Loucy (cell line): ENCODE results near the gene CTNNBL1.

Experiments used
- H2AFZ ChIP-seq: fragments of 200-600 bp; sonication (generic); 2 replicates; pipeline ENCODE4 v1.6.0; 2016; ENCODE audit warnings: antibody characterized with exemption, mild to moderate bottlenecking, low read length, moderate library complexity
- H3F3A ChIP-seq: fragments of 200-600 bp; 2 replicates; pipeline ENCODE4 v1.6.0; 2016; ENCODE audit warnings: antibody characterized with exemption, low read depth, mild to moderate bottlenecking
- H3K27me3 ChIP-seq: fragments of 200-600 bp; sonication (generic); 2 replicates; pipeline ENCODE4 v1.6.1; 2014; ENCODE audit warnings: low read length, mild to moderate bottlenecking; ENCODE audit not compliant: insufficient read depth, poor library complexity, severe bottlenecking
- H3K36me3 ChIP-seq: fragments of 200-600 bp; sonication (generic); 2 replicates; pipeline ENCODE4 v1.6.1; 2016; ENCODE audit warnings: low read length; ENCODE audit not compliant: insufficient read depth
- H3K4me1 ChIP-seq: fragments of 200-600 bp; sonication (generic); 2 replicates; pipeline ENCODE4 v1.5.1; 2014; ENCODE audit warnings: low read length, mild to moderate bottlenecking; ENCODE audit not compliant: insufficient read depth, poor library complexity, severe bottlenecking
- H3K4me2 ChIP-seq: fragments of 200-600 bp; sonication (generic); 2 replicates; pipeline ENCODE4 v1.6.0; 2014; ENCODE audit warnings: antibody characterized with exemption, low read length, low read depth, mild to moderate bottlenecking; ENCODE audit not compliant: poor library complexity, severe bottlenecking
- H3K4me3 ChIP-seq: fragments of 200-600 bp; sonication (generic); 2 replicates; pipeline ENCODE4 v1.5.1; 2014; ENCODE audit warnings: low read length, mild to moderate bottlenecking, mixed read lengths; ENCODE audit not compliant: poor library complexity, severe bottlenecking
- H3K79me2 ChIP-seq: fragments of 200-600 bp; sonication (generic); 2 replicates; pipeline ENCODE4 v1.6.1; 2014; ENCODE audit warnings: low read length; ENCODE audit not compliant: insufficient read depth
- H3K9ac ChIP-seq: fragments of 200-600 bp; sonication (generic); 2 replicates; pipeline ENCODE4 v1.6.0; 2014; ENCODE audit warnings: mild to moderate bottlenecking, low read depth, low read length, moderate library complexity; ENCODE audit not compliant: poor library complexity, severe bottlenecking
- H3K9me2 ChIP-seq: fragments of 200-600 bp; sonication (generic); replicated peaks from 2 replicates; pipeline ENCODE4 v1.6.1; 2016; ENCODE audit warnings: low read depth, low read length, mixed read lengths
- H3K9me3 ChIP-seq: fragments of 200-600 bp; sonication (generic); 2 replicates; pipeline ENCODE4 v1.6.1; 2014; ENCODE audit warnings: mild to moderate bottlenecking, antibody characterized with exemption, low read length, low read depth; ENCODE audit not compliant: insufficient read depth
- H4K20me1 ChIP-seq: fragments of 200-600 bp; sonication (generic); 2 replicates; pipeline ENCODE4 v1.6.0; 2014; ENCODE audit warnings: antibody characterized with exemption, low read length, mild to moderate bottlenecking; ENCODE audit not compliant: insufficient read depth, poor library complexity, severe bottlenecking
- EZH2phosphoT487 ChIP-seq: fragments of 200-600 bp; IDR thresholded peaks from 2 replicates; pipeline ENCODE4 v1.6.1; 2018; ENCODE audit warnings: antibody characterized with exemption, mild to moderate bottlenecking, moderate library complexity, borderline replicate concordance
- TF ChIP-seq, protein P1 (sequence below): fragments of 200-600 bp; sonication (generic); conservative IDR thresholded peaks from 2 replicates; pipeline ENCODE4 v1.5.1; 2014; ENCODE audit warnings: mild to moderate bottlenecking, antibody characterized with exemption, low read length

CTNNBL1 gene

DNA sequence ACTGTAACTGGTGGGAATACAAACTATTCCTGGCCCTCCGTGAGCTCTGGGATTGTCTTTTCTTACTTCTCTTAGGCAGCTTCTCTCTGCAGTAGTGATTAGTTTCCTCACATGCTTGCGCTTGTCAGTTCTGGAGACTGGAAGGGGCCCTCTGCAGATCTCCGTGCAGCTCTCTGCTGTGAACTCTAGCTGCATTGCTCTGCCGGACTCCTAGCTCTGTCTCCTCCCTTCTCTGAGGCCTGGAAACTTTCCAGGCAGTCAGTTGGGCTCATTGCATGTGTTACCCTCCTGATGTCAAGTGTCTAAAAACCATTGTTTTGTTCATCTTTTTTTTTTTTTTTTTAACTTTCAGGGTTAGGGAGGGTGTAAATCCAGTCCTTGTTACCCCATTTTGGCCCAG is 102.3 kb downstream of the CTNNBL1 start:
- Histone ChIP-seq H3K4me3 (no peak overlapping the region), H4K20me1 (no peaks in the 10 kb centered on the region), H3K4me1 (no peaks in the 10 kb centered on the region), H3K27me3 (no peaks in the 10 kb centered on the region), H3F3A (no peaks in the 10 kb centered on the region), H3K79me2 (peaks cover 4% of the 10 kb centered on the region; the same call in 1 of the 2 replicates), H3K9me2 (no peaks in the 10 kb centered on the region), H3K36me3 (peaks cover 57% of the 10 kb centered on the region; the same call in 1 of the 2 replicates), H2AFZ (no peak overlapping the region), H3K9ac (no peak overlapping the region), H3K4me2 (no peak overlapping the region), H3K9me3 (no peaks in the 10 kb centered on the region)
- TF ChIP-seq, protein P1, sequence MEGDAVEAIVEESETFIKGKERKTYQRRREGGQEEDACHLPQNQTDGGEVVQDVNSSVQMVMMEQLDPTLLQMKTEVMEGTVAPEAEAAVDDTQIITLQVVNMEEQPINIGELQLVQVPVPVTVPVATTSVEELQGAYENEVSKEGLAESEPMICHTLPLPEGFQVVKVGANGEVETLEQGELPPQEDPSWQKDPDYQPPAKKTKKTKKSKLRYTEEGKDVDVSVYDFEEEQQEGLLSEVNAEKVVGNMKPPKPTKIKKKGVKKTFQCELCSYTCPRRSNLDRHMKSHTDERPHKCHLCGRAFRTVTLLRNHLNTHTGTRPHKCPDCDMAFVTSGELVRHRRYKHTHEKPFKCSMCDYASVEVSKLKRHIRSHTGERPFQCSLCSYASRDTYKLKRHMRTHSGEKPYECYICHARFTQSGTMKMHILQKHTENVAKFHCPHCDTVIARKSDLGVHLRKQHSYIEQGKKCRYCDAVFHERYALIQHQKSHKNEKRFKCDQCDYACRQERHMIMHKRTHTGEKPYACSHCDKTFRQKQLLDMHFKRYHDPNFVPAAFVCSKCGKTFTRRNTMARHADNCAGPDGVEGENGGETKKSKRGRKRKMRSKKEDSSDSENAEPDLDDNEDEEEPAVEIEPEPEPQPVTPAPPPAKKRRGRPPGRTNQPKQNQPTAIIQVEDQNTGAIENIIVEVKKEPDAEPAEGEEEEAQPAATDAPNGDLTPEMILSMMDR: no peak
- no peak for TF ChIP-seq EZH2phosphoT487

DNA sequence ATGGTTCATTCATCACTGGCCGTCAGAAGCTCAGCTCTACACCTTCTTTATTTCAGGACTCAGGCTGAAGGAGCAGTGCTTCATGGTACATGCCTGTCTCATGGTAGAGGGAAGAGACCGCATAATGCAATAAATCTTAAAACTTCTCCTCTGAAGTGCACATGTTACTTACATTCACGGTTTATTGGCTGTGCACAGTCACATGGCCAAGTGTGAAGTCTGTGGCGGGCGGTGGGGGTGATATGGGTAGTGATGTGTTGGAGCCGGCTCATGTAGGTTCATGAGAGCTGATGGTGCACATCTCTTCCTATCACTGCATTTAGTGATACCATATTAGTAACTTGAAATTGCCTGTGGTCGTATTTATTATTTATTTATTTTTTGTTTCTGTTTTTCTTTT is 102.9 kb downstream of the CTNNBL1 start:
- Histone ChIP-seq H3K4me1 (no peaks in the 10 kb centered on the region), H4K20me1 (no peaks in the 10 kb centered on the region)

DNA sequence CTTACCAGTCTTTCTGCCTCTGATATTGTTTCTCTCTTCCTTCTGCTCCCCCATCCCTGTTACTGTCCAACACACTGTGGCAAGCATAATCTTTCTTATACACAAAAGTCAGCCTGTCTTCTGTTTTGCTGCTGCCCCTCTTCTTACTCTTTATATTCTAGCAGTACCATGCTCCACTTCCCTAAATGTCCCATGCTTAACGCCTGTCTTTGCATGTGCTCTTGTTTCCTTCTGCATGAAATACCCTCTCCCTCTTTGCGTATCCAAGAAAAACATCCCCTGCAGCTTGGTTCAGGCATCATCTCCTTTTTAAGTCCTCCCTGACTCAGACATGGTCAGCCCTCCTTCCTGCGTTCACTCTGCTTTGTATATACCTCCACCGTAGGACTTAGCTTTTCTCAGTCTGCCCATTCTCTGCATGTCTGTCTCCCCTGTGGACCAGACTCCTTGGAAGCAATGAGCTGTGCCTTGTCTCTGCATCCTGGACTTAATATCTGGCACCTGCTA is 103.9 kb downstream of the CTNNBL1 start:
- Histone ChIP-seq H3K4me2 (no peak overlapping the region), H3K4me1 (no peaks in the 10 kb centered on the region), H2AFZ (no peak overlapping the region), H3K9me3 (no peaks in the 10 kb centered on the region), H3K79me2 (peaks cover 4% of the 10 kb centered on the region; the same call in 1 of the 2 replicates), H3K9ac (no peak overlapping the region), H4K20me1 (no peaks in the 10 kb centered on the region), H3K36me3 (peaks cover 48% of the 10 kb centered on the region; the same call in 1 of the 2 replicates), H3K27me3 (no peaks in the 10 kb centered on the region), H3K4me3 (no peak overlapping the region), H3F3A (no peaks in the 10 kb centered on the region), H3K9me2 (no peaks in the 10 kb centered on the region)
- no peak for TF ChIP-seq EZH2phosphoT487
- TF ChIP-seq, protein P1: no peak

More for the DNA sequence above, 102.9 kb downstream of the CTNNBL1 start:
- H3K79me2 ChIP-seq: peaks cover 4% of the 10 kb centered on the region; the same call in 1 of the 2 replicates
- no peaks in the 10 kb centered on the region for H3K9me2 ChIP-seq
- no peak overlapping the region for H3K9ac ChIP-seq
- no peaks in the 10 kb centered on the region for H3F3A ChIP-seq
- H3K4me3 ChIP-seq: no peak overlapping the region
- no peaks in the 10 kb centered on the region for H3K9me3 ChIP-seq
- no peak overlapping the region for H2AFZ ChIP-seq
- H3K27me3 ChIP-seq: no peaks in the 10 kb centered on the region
- TF ChIP-seq EZH2phosphoT487: no peak
- H3K4me2 ChIP-seq: no peak overlapping the region
- peaks cover 51% of the 10 kb centered on the region; the same call in 1 of the 2 replicates for H3K36me3 ChIP-seq

DNA sequence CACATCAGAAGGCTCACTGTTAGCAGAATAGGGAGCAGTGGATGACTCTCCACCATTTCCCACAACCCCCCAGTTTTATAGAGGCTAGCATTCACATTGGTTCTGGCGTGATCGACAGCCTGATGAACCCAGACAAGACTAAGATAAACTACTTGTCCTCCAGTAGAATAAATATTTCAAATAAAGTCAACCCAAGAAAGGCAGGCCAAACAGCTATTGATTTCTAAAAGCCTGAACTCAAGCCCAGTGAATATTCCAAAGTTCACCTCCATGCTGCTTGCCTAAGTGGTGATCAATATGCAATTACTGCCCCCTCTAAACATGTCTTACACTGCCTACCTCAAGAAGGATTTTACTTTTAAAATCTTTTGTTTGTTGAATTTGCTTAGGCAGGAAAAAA is 104.5 kb downstream of the CTNNBL1 start:
- H3K4me3 ChIP-seq: no peak overlapping the region
- TF ChIP-seq, protein P1: no peak
- TF ChIP-seq EZH2phosphoT487: no peak
- H3K9ac ChIP-seq: no peak overlapping the region
- no peak overlapping the region for H3K4me2 ChIP-seq
- no peaks in the 10 kb centered on the region for H3K4me1 ChIP-seq
- H3K27me3 ChIP-seq: no peaks in the 10 kb centered on the region
- H3K9me2 ChIP-seq: no peaks in the 10 kb centered on the region
- H3K36me3 ChIP-seq: peaks cover 54% of the 10 kb centered on the region; the same call in 1 of the 2 replicates
- H4K20me1 ChIP-seq: no peaks in the 10 kb centered on the region
- H3K9me3 ChIP-seq: no peaks in the 10 kb centered on the region
- no peak overlapping the region for H2AFZ ChIP-seq
- H3K79me2 ChIP-seq: peaks cover 4% of the 10 kb centered on the region; the same call in 1 of the 2 replicates
- no peaks in the 10 kb centered on the region for H3F3A ChIP-seq
